Tibial artery (tissue), 4 donors: Measurements from ENCODE around the gene CBLN3.

Experiments used
- DNase-seq, 2 donors: peaks; one replicate each; pipeline ENCODE4 v3.0.0-alpha.2; 2019
- H3K27ac ChIP-seq, 2 donors: fragments of 200-600 bp; sonication (generic) in 1 of 2; 1 replicate in 1 of 2; 2 replicates in 1 of 2; pipeline ENCODE4 v1.5.1; 2018 to 2019; ENCODE audit warnings: mild to moderate bottlenecking in 1 of 2
- H3K27me3 ChIP-seq, 2 donors: fragments of 200-600 bp; sonication (generic) in 1 of 2; one replicate each; pipeline versions ENCODE4 v1.5.1 to v1.6.0; 2016 to 2019
- H3K36me3 ChIP-seq, 3 donors: fragments of 200-600 bp; sonication (generic) in 2 of 3; one replicate each; pipeline ENCODE4 v1.5.1; 2016 to 2019; ENCODE audit warnings: mild to moderate bottlenecking in 2 of 3
- H3K4me1 ChIP-seq, 4 donors: fragments of 200-600 bp; sonication (generic) in 2 of 4; 1 replicate in 3 of 4; 2 replicates in 1 of 4; pipeline ENCODE4 v1.5.1; 2016 to 2019
- H3K4me3 ChIP-seq, 2 donors: fragments of 200-600 bp; sonication (generic) in 1 of 2; 1 replicate in 1 of 2; 2 replicates in 1 of 2; pipeline ENCODE4 v1.5.1; 2018 to 2019; ENCODE audit warnings: mild to moderate bottlenecking in 2 of 2
- H3K9me3 ChIP-seq, 3 donors: fragments of 200-600 bp; sonication (generic) in 1 of 3; one replicate each; pipeline ENCODE4 v1.5.1; 2016 to 2019
- CTCF ChIP-seq, 2 experiments: fragments of 200-600 bp in 1 of 2; fragments of 450-650 bp in 1 of 2; IDR thresholded peaks; one replicate each; pipeline ENCODE4 v1.5.1; 2017 to 2019; ENCODE audit warnings: antibody characterized with exemption in 2 of 2, mild to moderate bottlenecking in 1 of 2, moderate library complexity in 1 of 2
- intact Hi-C: fragments of 100-400 bp; cut with DNase I; formaldehyde crosslinking; loops from one replicate; pipeline ENCODE4 v1.15.0; 2023; ENCODE audit warnings: low total_unique reads

CBLN3 gene

GRCh38 chr14:24408764-24409163 is 20.7 kb downstream of the CBLN3 start:
- no peaks in the 10 kb centered on the region for H3K4me1 ChIP-seq
- H3K4me3 ChIP-seq: no peak overlapping the region
- intact Hi-C loops: no loop called here
- H3K27me3 ChIP-seq: no peaks in the 10 kb centered on the region
- H3K27ac ChIP-seq: no peak overlapping the region
- peaks cover 5 to 48% (median 35%) of the 10 kb centered on the region in 3 donors for H3K36me3 ChIP-seq
- H3K9me3 ChIP-seq: no peaks in the 10 kb centered on the region
- DNase-seq: no peak
- TF ChIP-seq CTCF (IDR thresholded peaks at IDR 0.05): no peak

- no peak for DNase-seq
- no peak overlapping the region for H3K4me3 ChIP-seq
Measured at GRCh38 chr14:24407608-24408325, 21.7 kb downstream of the CBLN3 start.

GRCh38 chr14:24406416-24406815 is 23.1 kb downstream of the CBLN3 start:
- H3K27ac ChIP-seq: no peak overlapping the region
- intact Hi-C loops: no loop called here
- H3K4me1 ChIP-seq: peaks cover 0 to 6% (median under 1%) of the 10 kb centered on the region in 4 donors
- TF ChIP-seq CTCF (IDR thresholded peaks at IDR 0.05): no peak
- no peaks in the 10 kb centered on the region for H3K9me3 ChIP-seq
- H3K36me3 ChIP-seq: peaks cover 5 to 36% (median 29%) of the 10 kb centered on the region in 3 donors
- no peaks in the 10 kb centered on the region for H3K27me3 ChIP-seq
- H3K4me3 ChIP-seq: no peak overlapping the region
- DNase-seq: no peak

More at GRCh38 chr14:24407608-24408325, 21.7 kb downstream of the CBLN3 start:
- Histone ChIP-seq H3K4me1 (peaks cover 0 to 6% (median 0%) of the 10 kb centered on the region in 4 donors), H3K36me3 (peaks cover 5 to 38% (median 31%) of the 10 kb centered on the region in 3 donors), H3K9me3 (no peaks in the 10 kb centered on the region), H3K27me3 (no peaks in the 10 kb centered on the region), H3K27ac (no peak overlapping the region)
- TF ChIP-seq CTCF (IDR thresholded peaks at IDR 0.05): no peak
- intact Hi-C loops: no loop called here

- DNase-seq: no peak
- Histone ChIP-seq H3K4me1 (peaks cover 0 to 20% (median 9%) of the 10 kb centered on the region in 4 donors), H3K9me3 (no peaks in the 10 kb centered on the region), H3K27ac (no peak overlapping the region), H3K27me3 (no peaks in the 10 kb centered on the region), H3K4me3 (no peak overlapping the region), H3K36me3 (peaks cover 5 to 23% (median 19%) of the 10 kb centered on the region in 3 donors)
- intact Hi-C loops: no loop called here
- no peak for TF ChIP-seq CTCF (IDR thresholded peaks at IDR 0.05)
Measured at GRCh38 chr14:24404814-24405213, 24.7 kb downstream of the CBLN3 start.

GRCh38 chr14:24403294-24403998 is 26.0 kb downstream of the CBLN3 start:
- Histone ChIP-seq H3K36me3 (peaks cover 5 to 9% (median 7%) of the 10 kb centered on the region in 3 donors), H3K9me3 (no peaks in the 10 kb centered on the region), H3K4me3 (no peak overlapping the region), H3K4me1 (peaks cover 0 to 33% (median 20%) of the 10 kb centered on the region in 4 donors), H3K27me3 (no peaks in the 10 kb centered on the region), H3K27ac (no peak overlapping the region)
- DNase-seq: no peak
- intact Hi-C loops: no loop called here
- TF ChIP-seq CTCF (IDR thresholded peaks at IDR 0.05): no peak
